ENCODE data around the gene ATP8B3. TPM values are rescaled to one million over a fixed set of nuclear protein-coding genes. Genes with fewer than 3 reads are reported as not detected.

The ATP8B3 gene
- total RNA-seq, 4 donors from 2014 or later: 0.09 to 0.24 TPM; not detected in 2

DNA sequence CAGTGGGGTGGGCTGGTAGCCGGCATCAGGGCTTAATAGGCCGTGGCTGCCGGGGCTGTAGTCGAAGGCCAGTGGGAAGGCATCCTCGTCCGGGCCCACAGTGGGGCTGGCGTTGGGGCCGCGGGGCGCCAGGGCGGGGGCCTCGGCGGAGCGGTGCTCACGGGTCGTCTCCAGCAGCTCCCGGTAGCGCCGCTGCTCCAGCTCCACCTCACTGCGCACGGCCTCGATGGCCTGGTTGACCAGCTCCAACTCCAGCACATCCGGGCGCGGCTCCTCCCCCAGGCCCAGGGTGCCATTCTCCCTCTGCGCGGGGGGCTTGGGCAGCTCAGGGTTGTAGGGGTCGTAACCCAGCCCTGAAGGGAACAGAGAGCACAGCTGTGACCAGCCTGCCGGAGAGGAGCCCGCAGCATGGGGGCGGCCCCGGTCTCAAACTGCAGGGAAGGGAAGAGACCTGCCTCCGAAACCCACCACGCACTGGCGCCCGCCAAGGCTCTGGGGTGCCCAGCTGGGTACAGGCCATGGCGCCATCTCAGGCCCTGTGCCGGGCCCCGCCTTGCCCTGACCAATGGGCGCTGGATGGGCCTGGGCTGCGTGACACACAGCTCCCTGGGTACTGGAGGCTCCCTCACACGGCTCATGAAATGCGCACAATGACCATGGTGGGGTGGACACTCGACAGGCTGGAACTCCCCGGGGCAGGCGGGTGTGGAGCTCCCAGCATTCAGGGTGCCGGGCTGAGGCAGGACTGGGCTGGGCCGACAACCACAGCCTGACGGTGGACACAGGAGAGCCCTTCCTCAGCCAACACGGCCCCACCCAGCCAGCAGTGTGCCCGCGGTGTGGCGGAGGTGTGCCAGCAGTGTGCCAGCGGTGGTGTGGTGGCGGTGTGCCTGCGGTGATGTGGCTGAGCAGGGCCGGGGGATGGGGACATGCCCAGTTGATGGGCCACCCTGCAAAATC is 16.5 kb upstream of the ATP8B3 start:
- ATAC-seq: no peak
- no peak overlapping the region for H3K27ac ChIP-seq
- intact Hi-C loops (cut with DNase I; ENCODE audit: low total_unique reads): no loop called here

DNA sequence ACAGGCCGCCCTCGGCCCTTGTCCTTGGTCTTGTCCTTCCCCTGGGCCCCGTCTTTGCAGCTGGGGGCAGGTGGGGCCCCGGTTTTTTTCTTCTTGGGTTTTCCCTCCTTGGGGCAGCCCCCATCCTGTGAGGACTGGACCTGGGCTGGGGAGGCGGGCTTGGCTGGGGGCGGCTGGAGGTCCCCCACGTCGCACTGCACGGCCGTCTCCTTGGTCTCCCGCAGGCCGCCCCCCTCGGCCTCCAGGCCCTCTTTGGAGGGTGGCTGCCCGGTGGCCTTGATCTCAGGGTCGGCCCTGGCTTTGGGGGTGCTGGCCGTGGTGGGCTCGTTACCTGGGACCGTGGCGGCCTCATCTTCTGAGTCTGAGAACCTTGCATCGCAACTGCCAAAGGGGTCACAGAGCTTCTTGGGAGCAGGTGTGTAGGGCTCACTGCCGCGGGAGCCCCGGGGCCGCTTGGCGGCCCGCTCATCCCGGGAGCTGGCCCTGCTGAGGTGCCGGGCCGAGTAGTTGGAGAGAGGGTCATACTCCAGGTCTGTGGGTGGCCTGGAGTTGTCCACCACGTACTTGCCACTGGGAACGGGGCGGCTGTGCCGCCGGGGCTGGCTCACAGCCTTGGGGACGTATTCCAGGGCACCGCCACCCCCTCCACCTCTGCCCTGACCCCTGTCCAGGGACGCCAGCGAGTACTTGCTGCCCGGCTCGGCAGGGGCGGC is 15.6 kb upstream of the ATP8B3 start:
- in situ Hi-C loops (cut with MboI; ENCODE audit: low sequenced_read_pairs in 4 of 4) (no loop called here), intact Hi-C loops (cut with DNase I; ENCODE audit: low total_unique reads) (no loop called here)
- DNase-seq (no peak), ATAC-seq (no peak)
- no peak for TF ChIP-seq POLR2A (IDR thresholded peaks at IDR 0.05)
- TF ChIP-seq, protein P1, sequence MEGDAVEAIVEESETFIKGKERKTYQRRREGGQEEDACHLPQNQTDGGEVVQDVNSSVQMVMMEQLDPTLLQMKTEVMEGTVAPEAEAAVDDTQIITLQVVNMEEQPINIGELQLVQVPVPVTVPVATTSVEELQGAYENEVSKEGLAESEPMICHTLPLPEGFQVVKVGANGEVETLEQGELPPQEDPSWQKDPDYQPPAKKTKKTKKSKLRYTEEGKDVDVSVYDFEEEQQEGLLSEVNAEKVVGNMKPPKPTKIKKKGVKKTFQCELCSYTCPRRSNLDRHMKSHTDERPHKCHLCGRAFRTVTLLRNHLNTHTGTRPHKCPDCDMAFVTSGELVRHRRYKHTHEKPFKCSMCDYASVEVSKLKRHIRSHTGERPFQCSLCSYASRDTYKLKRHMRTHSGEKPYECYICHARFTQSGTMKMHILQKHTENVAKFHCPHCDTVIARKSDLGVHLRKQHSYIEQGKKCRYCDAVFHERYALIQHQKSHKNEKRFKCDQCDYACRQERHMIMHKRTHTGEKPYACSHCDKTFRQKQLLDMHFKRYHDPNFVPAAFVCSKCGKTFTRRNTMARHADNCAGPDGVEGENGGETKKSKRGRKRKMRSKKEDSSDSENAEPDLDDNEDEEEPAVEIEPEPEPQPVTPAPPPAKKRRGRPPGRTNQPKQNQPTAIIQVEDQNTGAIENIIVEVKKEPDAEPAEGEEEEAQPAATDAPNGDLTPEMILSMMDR (IDR thresholded peaks at IDR 0.05 in 4 of 5, conservative IDR thresholded peaks at IDR 0.05 in 1 of 5): no peak
- Histone ChIP-seq H3K4me3 (no peak overlapping the region), H3K27ac (no peak overlapping the region), H3K9me3 (no peaks in the 10 kb centered on the region), H3K36me3 (peaks cover 0 to 38% of the 10 kb centered on the region in 2 donors), H3K4me1 (peaks cover 0 to 9% of the 10 kb centered on the region in 2 donors), H3K27me3 (no peaks in the 10 kb centered on the region)

More for the DNA sequence above, 16.5 kb upstream of the ATP8B3 start:
- Histone ChIP-seq H3K4me3 (no peak overlapping the region), H3K36me3 (peaks cover 0 to 30% of the 10 kb centered on the region in 2 donors), H3K9me3 (no peaks in the 10 kb centered on the region), H3K4me1 (peaks cover 0 to 16% of the 10 kb centered on the region in 2 donors), H3K27me3 (no peaks in the 10 kb centered on the region)
- no peak for TF ChIP-seq POLR2A (IDR thresholded peaks at IDR 0.05)
- TF ChIP-seq, protein P1 (IDR thresholded peaks at IDR 0.05 in 4 of 5, conservative IDR thresholded peaks at IDR 0.05 in 1 of 5): no peak
- in situ Hi-C loops (cut with MboI; ENCODE audit: low sequenced_read_pairs in 4 of 4): no loop called here
- no peak for DNase-seq

DNA sequence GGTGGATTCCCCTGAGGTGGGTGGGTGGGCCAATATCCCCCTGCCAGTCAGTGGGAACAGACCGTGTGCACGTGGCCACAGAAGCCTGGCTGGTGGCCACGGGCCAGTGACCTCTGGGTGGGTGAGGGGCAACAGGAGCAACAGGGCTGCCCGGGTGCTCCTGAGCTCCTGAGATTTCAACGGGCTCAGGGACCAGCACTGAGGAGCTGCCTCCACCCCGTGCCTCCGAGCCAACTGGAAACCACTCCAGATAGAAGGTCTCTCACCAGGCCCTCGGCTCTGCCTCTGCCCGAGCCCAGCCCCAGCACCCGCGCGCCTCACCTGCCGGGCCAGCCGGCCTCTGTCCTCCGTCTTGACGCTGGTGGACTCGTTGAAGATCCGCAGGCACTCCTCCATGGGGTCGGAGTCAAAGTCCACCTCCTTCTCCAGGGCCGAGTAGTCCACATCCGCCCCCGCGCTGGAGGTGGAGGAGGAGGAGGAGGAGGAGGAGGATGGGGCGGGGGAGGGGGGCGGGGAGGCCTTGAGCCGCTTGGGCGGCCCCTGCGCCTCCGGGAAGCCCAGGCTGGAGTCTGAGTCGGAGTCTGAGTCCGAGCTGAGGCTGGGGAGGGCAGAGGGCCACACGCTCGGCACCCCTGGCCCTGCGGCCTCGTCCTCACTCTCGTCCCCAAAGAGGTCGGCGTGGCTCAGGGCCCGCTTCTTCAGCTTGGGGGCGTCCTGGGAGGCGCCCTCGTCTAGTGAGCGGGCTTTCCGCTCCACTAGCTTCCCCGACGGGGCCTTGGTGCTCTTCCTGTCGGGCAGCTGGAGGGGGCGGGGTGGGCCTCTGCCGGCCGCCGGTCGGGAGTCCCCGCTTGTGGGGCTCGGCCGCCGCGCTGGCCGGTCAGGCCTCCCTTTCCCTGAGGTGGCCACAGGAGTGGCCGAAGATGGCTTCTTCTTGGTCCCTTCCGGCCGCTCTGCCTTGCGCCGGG is 14.8 kb upstream of the ATP8B3 start:
- no peak for TF ChIP-seq POLR2A (IDR thresholded peaks at IDR 0.05)
- TF ChIP-seq, protein P1 (IDR thresholded peaks at IDR 0.05 in 4 of 5, conservative IDR thresholded peaks at IDR 0.05 in 1 of 5): no peak
- in situ Hi-C loops (cut with MboI; ENCODE audit: low sequenced_read_pairs in 4 of 4): no loop called here
- DNase-seq (no peak), ATAC-seq (no peak)
- intact Hi-C loops (cut with DNase I; ENCODE audit: low total_unique reads): no loop called here
- H3K27me3 ChIP-seq: no peaks in the 10 kb centered on the region
- H3K4me1 ChIP-seq: peaks cover 0 to 9% of the 10 kb centered on the region in 2 donors
- H3K27ac ChIP-seq: no peak overlapping the region
- no peak overlapping the region for H3K4me3 ChIP-seq
- peaks cover 0 to 40% of the 10 kb centered on the region in 2 donors for H3K36me3 ChIP-seq
- H3K9me3 ChIP-seq: no peaks in the 10 kb centered on the region

DNA sequence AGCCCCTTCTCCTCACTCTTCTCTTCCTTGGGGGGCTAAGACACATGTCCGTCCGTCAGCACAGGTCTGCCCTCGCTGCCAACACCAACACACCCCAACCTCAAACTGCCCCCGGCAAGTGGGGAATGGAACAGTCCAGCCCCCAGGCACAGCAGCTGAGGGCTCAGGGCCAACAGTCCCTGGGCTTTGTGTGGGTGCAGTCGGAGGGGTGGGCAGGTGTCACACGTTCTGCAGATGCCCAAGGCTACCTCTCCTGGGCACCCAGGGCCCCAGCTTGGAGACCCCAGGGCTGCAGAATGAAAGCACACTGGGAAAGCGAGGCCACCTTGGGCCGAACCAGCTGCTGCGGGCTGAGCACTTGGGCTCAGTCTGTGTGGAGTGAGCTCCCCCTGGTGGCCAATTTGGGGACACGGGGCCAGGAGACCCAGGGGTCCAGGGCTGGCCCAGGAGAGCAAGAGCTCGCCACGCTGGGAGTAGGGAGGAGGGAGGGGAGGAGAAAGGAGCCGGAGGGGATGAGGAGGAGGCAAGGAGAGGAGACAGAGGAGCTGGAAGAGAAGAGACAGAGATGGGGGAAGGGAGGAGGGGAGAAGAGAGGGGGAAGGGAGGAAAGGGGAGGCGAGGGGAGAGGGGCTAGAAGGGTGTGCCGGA is 14.0 kb upstream of the ATP8B3 start:
- DNase-seq (peak in 1 of 2 donors; percentile 53), ATAC-seq (peak; percentile 81 to 87)
- no peak overlapping the region for H3K4me3 ChIP-seq
- H3K27ac ChIP-seq: no peak overlapping the region
- no peaks in the 10 kb centered on the region for H3K9me3 ChIP-seq
- H3K27me3 ChIP-seq: no peaks in the 10 kb centered on the region
- intact Hi-C loops (cut with DNase I; ENCODE audit: low total_unique reads): no loop called here
- TF ChIP-seq, protein P1 (IDR thresholded peaks at IDR 0.05 in 4 of 5, conservative IDR thresholded peaks at IDR 0.05 in 1 of 5): peak; percentile 77 to 92 (median 82)
- no peak for TF ChIP-seq POLR2A (IDR thresholded peaks at IDR 0.05)
- peaks cover 0 to 49% of the 10 kb centered on the region in 2 donors for H3K36me3 ChIP-seq
- H3K4me1 ChIP-seq: peaks cover 0 to 9% of the 10 kb centered on the region in 2 donors
- in situ Hi-C loops (cut with MboI; ENCODE audit: low sequenced_read_pairs in 4 of 4): no loop called here
